Esophagus (tissue), 2 donors: ENCODE measurements around the gene TCF25. TPM values are rescaled to one million over a fixed set of nuclear protein-coding genes. Genes with fewer than 3 reads are reported as not detected.
A peak's percentile ranks its signal among the peaks of the same experiment; 100 is the strongest.

Experiments used
- H3K27ac ChIP-seq, 2 donors: one replicate each; pipeline ENCODE4 v1.5.1; 2013; ENCODE audit warnings: low read depth in 2 of 2, mild to moderate bottlenecking in 2 of 2, inconsistent platforms in 1 of 2, low read length in 1 of 2, moderate library complexity in 1 of 2
- H3K27me3 ChIP-seq, 2 donors: one replicate each; pipeline ENCODE4 v1.6.1; 2013; ENCODE audit warnings: low read length in 2 of 2, control low read depth in 1 of 2, mild to moderate bottlenecking in 1 of 2; ENCODE audit not compliant: insufficient read depth in 2 of 2, control insufficient read depth in 1 of 2
- H3K36me3 ChIP-seq, 2 donors: one replicate each; pipeline ENCODE4 v1.6.1; 2013; ENCODE audit warnings: low read length in 1 of 2; ENCODE audit not compliant: control insufficient read depth in 2 of 2, insufficient read depth in 2 of 2
- H3K4me1 ChIP-seq, 2 donors: one replicate each; pipeline ENCODE4 v1.6.1; 2013; ENCODE audit warnings: low read length in 1 of 2; ENCODE audit not compliant: control insufficient read depth in 2 of 2, insufficient read depth in 2 of 2
- H3K4me3 ChIP-seq, 2 donors: one replicate each; pipeline ENCODE4 v1.5.1; 2013; ENCODE audit warnings: low read length in 2 of 2, mild to moderate bottlenecking in 2 of 2, low read depth in 1 of 2, moderate library complexity in 1 of 2
- H3K9me3 ChIP-seq, 2 donors: one replicate each; pipeline ENCODE4 v1.6.1; 2013; ENCODE audit warnings: mild to moderate bottlenecking in 2 of 2, low read depth in 1 of 2, low read length in 1 of 2, moderate library complexity in 1 of 2; ENCODE audit not compliant: control insufficient read depth in 2 of 2, insufficient read depth in 1 of 2
- WGBS, 2 donors: extraction: QIAGEN DNeasy Blood & Tissue Kit; methylation state at CpG; one replicate each; pipeline ENCODE4 v1.1.7; 2013; 5-methylcytosine and 5-hydroxymethylcytosine counted together
- polyA plus RNA-seq, 2 donors: library from polyadenylated mRNA; stranded (reverse); fragments of 200-250 nt; gene quantifications; one replicate each; pipeline ENCODE4 v1.2.3, GENCODE V29; 2013
- donor health status: healthy with polysubstance abuse.
- donor health status: Bipolar disorder and iron deficiency.

TCF25 gene
- polyA plus RNA-seq, 2 donors = 76.3 to 83.2 TPM

GRCh38 chr16:89860747-89861304 is 12.6 kb upstream of the TCF25 start:
- Histone ChIP-seq H3K27ac (no peak overlapping the region), H3K9me3 (no peaks in the 10 kb centered on the region), H3K36me3 (peaks cover 0 to 3% of the 10 kb centered on the region in 2 donors), H3K4me3 (no peak overlapping the region), H3K4me1 (peaks cover 0 to 4% of the 10 kb centered on the region in 2 donors), H3K27me3 (no peaks in the 10 kb centered on the region)
- 26 to 29% methylated on average over 28 of the region's 28 CpGs for WGBS, 2 donors

DNA sequence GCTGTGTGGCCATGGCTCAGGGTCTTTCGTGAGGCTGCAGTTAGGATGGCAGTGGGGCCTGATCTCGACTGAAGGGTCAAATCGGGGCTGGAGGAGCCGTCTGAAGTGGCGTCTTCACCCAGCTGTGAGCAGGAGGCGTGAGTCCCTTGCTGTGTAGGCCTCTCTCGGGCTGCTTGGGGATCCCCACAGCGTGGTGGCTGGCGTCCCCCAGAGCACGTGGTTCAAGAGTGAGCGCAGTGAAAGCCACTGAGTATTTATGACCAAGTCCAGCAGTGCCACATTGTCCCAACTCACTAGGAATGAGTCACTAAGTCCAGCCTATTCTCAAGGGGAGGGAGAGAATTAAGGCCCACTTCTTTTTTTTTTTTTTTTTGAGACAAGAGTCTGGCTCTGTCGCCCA is 11.7 kb upstream of the TCF25 start:
- H3K27ac ChIP-seq = no peak overlapping the region
- 93% methylated on average over 12 of the region's 12 CpGs for WGBS, 2 donors

DNA sequence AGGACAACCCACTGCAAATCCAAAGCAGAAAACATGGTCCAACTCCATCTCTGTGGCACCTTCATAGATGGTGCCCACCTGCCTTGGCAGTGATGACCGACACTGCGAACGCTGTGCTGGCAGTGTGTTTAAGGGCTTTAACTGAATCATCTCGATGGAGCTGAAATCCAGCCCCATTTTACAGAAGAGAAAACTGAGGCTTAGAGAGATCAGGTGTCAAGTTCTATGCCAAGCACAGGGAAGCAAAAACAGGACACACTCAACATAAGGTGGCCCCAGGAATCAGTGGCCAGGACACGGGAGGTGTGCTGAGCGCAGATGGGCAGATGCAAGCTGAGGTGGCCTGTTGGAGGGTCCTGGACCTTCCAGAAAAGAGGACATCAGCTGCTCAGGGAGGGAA is 10.7 kb upstream of the TCF25 start:
- no peak overlapping the region for H3K27ac ChIP-seq
- peaks cover 0 to 3% of the 10 kb centered on the region in 2 donors for H3K36me3 ChIP-seq
- H3K4me3 ChIP-seq = no peak overlapping the region

More for the DNA sequence above, 11.7 kb upstream of the TCF25 start:
- Histone ChIP-seq H3K4me1 (peaks cover 0 to 4% of the 10 kb centered on the region in 2 donors), H3K36me3 (peaks cover 0 to 3% of the 10 kb centered on the region in 2 donors), H3K9me3 (no peaks in the 10 kb centered on the region), H3K27me3 (no peaks in the 10 kb centered on the region), H3K4me3 (no peak overlapping the region)

GRCh38 chr16:89863741-89864526 is 9.5 kb upstream of the TCF25 start:
- no peak overlapping the region for H3K4me3 ChIP-seq

More for the DNA sequence above, 10.7 kb upstream of the TCF25 start:
- Histone ChIP-seq H3K4me1 (peaks cover 0 to 4% of the 10 kb centered on the region in 2 donors), H3K9me3 (no peaks in the 10 kb centered on the region), H3K27me3 (no peaks in the 10 kb centered on the region)
- 97 to 98% methylated on average over 6 of the region's 6 CpGs for WGBS, 2 donors

DNA sequence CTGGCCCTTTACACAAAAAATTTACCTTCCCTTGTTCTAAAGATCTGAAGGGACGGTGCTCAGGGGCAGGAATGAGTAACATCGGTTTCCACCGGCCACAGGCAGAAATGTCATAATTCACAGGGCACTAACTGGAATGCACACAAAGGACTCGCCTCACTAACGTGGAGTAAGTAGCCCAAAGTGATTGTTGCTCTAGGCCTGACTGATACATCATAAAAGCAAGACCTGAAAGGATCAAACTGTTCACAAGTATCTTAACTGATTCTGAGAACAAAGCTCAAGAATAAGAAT is 8.9 kb upstream of the TCF25 start:
- H3K27me3 ChIP-seq = no peaks in the 10 kb centered on the region
- peaks cover 0 to 1% of the 10 kb centered on the region in 2 donors for H3K36me3 ChIP-seq
- H3K27ac ChIP-seq = peak overlapping the region in 1 of 2 donors; percentile 28
- H3K9me3 ChIP-seq = peaks cover 0 to 2% of the 10 kb centered on the region in 2 donors
- WGBS, 2 donors = 49 to 50% methylated on average over 5 of the region's 5 CpGs
- peaks cover 0 to 4% of the 10 kb centered on the region in 2 donors for H3K4me1 ChIP-seq
- H3K4me3 ChIP-seq = no peak overlapping the region

More at GRCh38 chr16:89863741-89864526, 9.5 kb upstream of the TCF25 start:
- 52 to 54% methylated on average over 21 of the region's 21 CpGs for WGBS, 2 donors
- Histone ChIP-seq H3K27ac (peak overlapping the region; percentile 15 to 42), H3K4me1 (peaks cover 0 to 4% of the 10 kb centered on the region in 2 donors), H3K9me3 (peaks cover 0 to 2% of the 10 kb centered on the region in 2 donors), H3K27me3 (no peaks in the 10 kb centered on the region), H3K36me3 (no peaks in the 10 kb centered on the region)

DNA sequence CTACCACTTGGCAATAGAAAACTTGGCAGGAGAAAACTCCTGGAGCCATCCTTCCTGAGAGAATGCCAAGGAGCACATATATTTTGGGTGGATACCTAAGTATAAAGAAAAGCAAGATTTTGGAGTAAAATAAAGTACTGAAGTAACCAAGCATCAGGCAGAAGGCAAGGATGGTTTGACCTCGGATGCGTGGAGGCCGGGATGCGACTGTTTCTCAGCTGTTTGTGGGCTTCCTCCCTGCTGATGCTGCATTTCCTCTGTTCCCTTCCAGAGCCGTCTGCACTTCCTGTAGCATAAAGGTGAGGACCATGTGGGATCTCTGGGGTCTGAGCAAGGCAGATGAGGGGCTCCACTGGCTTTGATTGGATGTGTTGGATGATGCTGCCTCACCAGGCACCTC is 5.5 kb upstream of the TCF25 start:
- H3K27ac ChIP-seq = no peak overlapping the region
- peaks cover 0 to 2% of the 10 kb centered on the region in 2 donors for H3K9me3 ChIP-seq
- peaks cover 0 to 9% of the 10 kb centered on the region in 2 donors for H3K4me1 ChIP-seq
- H3K4me3 ChIP-seq = no peak overlapping the region
- H3K27me3 ChIP-seq = no peaks in the 10 kb centered on the region
- 90 to 93% methylated on average over 5 of the region's 5 CpGs for WGBS, 2 donors
- H3K36me3 ChIP-seq = peaks cover 0 to 8% of the 10 kb centered on the region in 2 donors

DNA sequence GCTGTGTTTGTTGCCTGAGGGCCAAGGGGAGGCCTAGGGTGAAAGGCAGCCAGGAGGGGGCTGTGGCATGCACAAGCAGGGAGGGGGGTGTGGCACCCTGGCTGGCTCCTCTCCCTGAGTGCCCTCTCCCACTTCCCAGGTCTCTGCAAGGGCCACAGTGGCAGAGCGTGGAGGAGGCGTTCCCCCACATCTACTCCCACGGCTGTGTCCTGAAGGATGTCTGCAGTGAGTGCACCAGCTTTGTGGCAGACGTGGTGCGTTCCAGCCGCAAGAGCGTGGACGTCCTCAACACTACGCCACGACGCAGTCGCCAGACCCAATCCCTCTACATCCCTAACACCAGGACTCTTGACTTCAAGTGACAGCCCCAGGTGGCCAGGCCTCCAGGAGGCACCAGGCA is 3.5 kb upstream of the TCF25 start:
- Histone ChIP-seq H3K27me3 (no peaks in the 10 kb centered on the region), H3K27ac (no peak overlapping the region), H3K9me3 (peaks cover 0 to 2% of the 10 kb centered on the region in 2 donors), H3K36me3 (peaks cover 0 to 8% of the 10 kb centered on the region in 2 donors), H3K4me3 (no peak overlapping the region), H3K4me1 (peaks cover 0 to 6% of the 10 kb centered on the region in 2 donors)
- WGBS, 2 donors = 86 to 91% methylated on average over 12 of the region's 12 CpGs

GRCh38 chr16:89870440-89870839 is 3.0 kb upstream of the TCF25 start:
- Histone ChIP-seq H3K4me1 (peaks cover 0 to 6% of the 10 kb centered on the region in 2 donors), H3K27ac (no peak overlapping the region), H3K27me3 (no peaks in the 10 kb centered on the region), H3K36me3 (peaks cover 0 to 8% of the 10 kb centered on the region in 2 donors), H3K9me3 (peaks cover 0 to 2% of the 10 kb centered on the region in 2 donors), H3K4me3 (no peak overlapping the region)
- 87 to 98% methylated on average over 6 of the region's 6 CpGs for WGBS, 2 donors

DNA sequence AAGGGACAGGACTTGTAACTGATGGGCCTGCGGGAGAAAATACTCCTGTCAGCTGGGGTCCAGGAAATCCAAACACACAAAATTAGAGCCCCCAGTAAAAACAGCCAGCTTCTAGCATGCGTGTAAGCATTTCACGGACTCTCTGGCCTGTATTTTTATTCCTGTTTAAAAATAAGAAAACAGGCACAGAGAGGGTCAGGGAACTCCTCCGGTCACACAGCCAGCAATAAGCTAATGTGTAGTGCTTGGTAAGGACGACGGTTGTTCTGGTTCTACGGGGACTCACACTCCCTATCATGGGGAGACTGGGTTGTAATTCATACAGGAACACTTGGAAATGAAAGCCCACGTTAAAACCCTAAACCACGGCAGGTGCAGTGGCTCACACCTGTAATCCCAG is 1.5 kb upstream of the TCF25 start:
- Histone ChIP-seq H3K36me3 (peaks cover 0 to 8% of the 10 kb centered on the region in 2 donors), H3K4me3 (no peak overlapping the region), H3K4me1 (peaks cover 0 to 6% of the 10 kb centered on the region in 2 donors), H3K27me3 (no peaks in the 10 kb centered on the region), H3K9me3 (peaks cover 0 to 2% of the 10 kb centered on the region in 2 donors), H3K27ac (no peak overlapping the region)
- 85 to 91% methylated on average over 9 of the region's 9 CpGs for WGBS, 2 donors
